SU-DHL-6 (cell line): ENCODE results near the gene WDR4.

Experiments
- H2AFZ ChIP-seq: fragments of 200-600 bp; sonication (generic); 2 replicates; pipeline ENCODE4 v1.6.1; 2014; ENCODE audit warnings: low read depth, mild to moderate bottlenecking, moderate library complexity, mixed read lengths, antibody characterized with exemption, low read length; ENCODE audit not compliant: severe bottlenecking
- H3F3A ChIP-seq: fragments of 200-600 bp; shearing (Covaris generic); 2 replicates; pipeline ENCODE4 v1.6.0; 2016; ENCODE audit warnings: antibody characterized with exemption, mild to moderate bottlenecking; ENCODE audit not compliant: insufficient read depth
- H3K27ac ChIP-seq: fragments of 200-600 bp; sonication (generic); 2 replicates; pipeline ENCODE4 v1.5.1; 2016; ENCODE audit warnings: low read depth, mild to moderate bottlenecking, low read length, moderate library complexity, mixed read lengths
- H3K27me3 ChIP-seq: fragments of 200-600 bp; sonication (generic), shearing (Covaris generic); 2 replicates; pipeline ENCODE4 v1.6.0; 2014; ENCODE audit warnings: mild to moderate bottlenecking, low read length
- H3K36me3 ChIP-seq: fragments of 200-600 bp; sonication (generic); 2 replicates; pipeline ENCODE4 v1.6.1; 2014; ENCODE audit warnings: mild to moderate bottlenecking, low read length, mixed read lengths
- H3K4me2 ChIP-seq: fragments of 300-600, 200-600 bp; shearing (Covaris generic), sonication (generic); 2 replicates; pipeline ENCODE4 v1.6.0; 2014; ENCODE audit warnings: low read length, low read depth, mild to moderate bottlenecking; ENCODE audit not compliant: poor library complexity, severe bottlenecking
- H3K4me3 ChIP-seq: fragments of 200-600 bp; sonication (generic); 2 replicates; pipeline ENCODE4 v1.5.1; 2014; ENCODE audit warnings: antibody characterized with exemption, low read length, mild to moderate bottlenecking, mixed read lengths; ENCODE audit not compliant: insufficient read depth, poor library complexity, severe bottlenecking
- H3K79me2 ChIP-seq: fragments of 200-600 bp; sonication (generic); 2 replicates; pipeline ENCODE4 v1.6.1; 2014; ENCODE audit warnings: mild to moderate bottlenecking, low read length, moderate library complexity; ENCODE audit not compliant: insufficient read depth
- H3K9ac ChIP-seq: fragments of 200-600 bp; sonication (generic); 2 replicates; pipeline ENCODE4 v1.7.0; 2014; ENCODE audit warnings: mild to moderate bottlenecking, low read length
- H3K9me2 ChIP-seq: fragments of 200-600 bp; sonication (generic); replicated peaks from 2 replicates; pipeline ENCODE4 v1.6.1; 2014; ENCODE audit warnings: low read length; ENCODE audit not compliant: insufficient read depth
- H3K9me3 ChIP-seq: fragments of 200-600 bp; sonication (generic); 2 replicates; pipeline ENCODE4 v1.6.1; 2014; ENCODE audit warnings: low read length, mixed read lengths; ENCODE audit not compliant: insufficient read depth
- H4K20me1 ChIP-seq: fragments of 200-600 bp; sonication (generic); 2 replicates; pipeline ENCODE4 v1.6.1; 2014; ENCODE audit warnings: low read depth, mild to moderate bottlenecking, antibody characterized with exemption, low read length, moderate library complexity, mixed read lengths
- EZH2phosphoT487 ChIP-seq: fragments of 200-600 bp; sonication (generic), shearing (Covaris generic); conservative IDR thresholded peaks from 2 replicates; pipeline ENCODE4 v1.6.1; 2018; ENCODE audit warnings: mild to moderate bottlenecking, antibody characterized with exemption, low read length, moderate library complexity, mixed read lengths
- TF ChIP-seq, protein P1 (sequence below): fragments of 200-600 bp; sonication (generic); IDR thresholded peaks from one replicate; pipeline ENCODE4 v1.5.1; 2017; ENCODE audit warnings: antibody characterized with exemption, mild to moderate bottlenecking, low read length, moderate library complexity; ENCODE audit not compliant: insufficient read depth, poor library complexity, severe bottlenecking

WDR4 gene

GRCh38 chr21:42820616-42821465, 58.5 kb downstream of the WDR4 start:
- Histone ChIP-seq H3K9ac (no peak overlapping the region), H3K9me3 (peaks cover 5% of the 10 kb centered on the region; the same call in 1 of the 2 replicates), H3K4me2 (no peak overlapping the region), H3K79me2 (no peaks in the 10 kb centered on the region), H3K9me2 (no peaks in the 10 kb centered on the region), H3K36me3 (no peaks in the 10 kb centered on the region), H3K4me3 (no peak overlapping the region), H2AFZ (no peak overlapping the region), H3F3A (no peaks in the 10 kb centered on the region), H4K20me1 (no peaks in the 10 kb centered on the region), H3K27me3 (no peaks in the 10 kb centered on the region), H3K27ac (no peak overlapping the region)
- TF ChIP-seq EZH2phosphoT487 = no peak
- TF ChIP-seq, protein P1, sequence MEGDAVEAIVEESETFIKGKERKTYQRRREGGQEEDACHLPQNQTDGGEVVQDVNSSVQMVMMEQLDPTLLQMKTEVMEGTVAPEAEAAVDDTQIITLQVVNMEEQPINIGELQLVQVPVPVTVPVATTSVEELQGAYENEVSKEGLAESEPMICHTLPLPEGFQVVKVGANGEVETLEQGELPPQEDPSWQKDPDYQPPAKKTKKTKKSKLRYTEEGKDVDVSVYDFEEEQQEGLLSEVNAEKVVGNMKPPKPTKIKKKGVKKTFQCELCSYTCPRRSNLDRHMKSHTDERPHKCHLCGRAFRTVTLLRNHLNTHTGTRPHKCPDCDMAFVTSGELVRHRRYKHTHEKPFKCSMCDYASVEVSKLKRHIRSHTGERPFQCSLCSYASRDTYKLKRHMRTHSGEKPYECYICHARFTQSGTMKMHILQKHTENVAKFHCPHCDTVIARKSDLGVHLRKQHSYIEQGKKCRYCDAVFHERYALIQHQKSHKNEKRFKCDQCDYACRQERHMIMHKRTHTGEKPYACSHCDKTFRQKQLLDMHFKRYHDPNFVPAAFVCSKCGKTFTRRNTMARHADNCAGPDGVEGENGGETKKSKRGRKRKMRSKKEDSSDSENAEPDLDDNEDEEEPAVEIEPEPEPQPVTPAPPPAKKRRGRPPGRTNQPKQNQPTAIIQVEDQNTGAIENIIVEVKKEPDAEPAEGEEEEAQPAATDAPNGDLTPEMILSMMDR = no peak

GRCh38 chr21:42819861-42820615, 59.3 kb downstream of the WDR4 start:
- no peaks in the 10 kb centered on the region for H3K79me2 ChIP-seq
- TF ChIP-seq EZH2phosphoT487 = no peak
- TF ChIP-seq, protein P1 = no peak
- H3K9me3 ChIP-seq = peaks cover 7% of the 10 kb centered on the region; the same call in 1 of the 2 replicates
- no peak overlapping the region for H3K27ac ChIP-seq
- H2AFZ ChIP-seq = no peak overlapping the region
- no peaks in the 10 kb centered on the region for H3F3A ChIP-seq
- H3K9me2 ChIP-seq = no peaks in the 10 kb centered on the region
- H3K4me2 ChIP-seq = no peak overlapping the region
- no peaks in the 10 kb centered on the region for H3K27me3 ChIP-seq
- H3K4me3 ChIP-seq = no peak overlapping the region
- H3K36me3 ChIP-seq = no peaks in the 10 kb centered on the region; the same call in 1 of the 2 replicates
- no peaks in the 10 kb centered on the region for H4K20me1 ChIP-seq
- no peak overlapping the region for H3K9ac ChIP-seq

DNA sequence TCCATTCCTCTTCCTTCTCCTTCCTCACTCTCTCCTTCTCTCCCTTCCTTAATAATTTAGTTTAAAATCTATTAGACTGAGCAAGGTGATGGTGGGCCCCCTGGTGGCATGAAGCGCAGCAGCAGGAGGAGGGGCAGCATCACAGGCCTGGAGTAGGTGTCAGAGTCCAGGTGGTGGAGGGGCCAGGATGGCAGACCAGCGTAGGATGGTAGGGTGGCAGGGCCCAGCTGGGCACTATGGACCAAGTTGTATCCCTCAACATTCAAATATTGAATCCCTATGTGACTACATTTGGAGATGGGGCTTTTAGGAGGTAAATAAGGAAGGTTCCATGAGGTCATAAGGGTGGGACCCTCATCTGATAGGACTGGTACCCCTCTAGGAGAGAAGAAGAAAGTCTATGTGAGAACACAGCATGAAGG, 61.0 kb downstream of the WDR4 start:
- Histone ChIP-seq H3K4me3 (no peak overlapping the region), H3F3A (no peaks in the 10 kb centered on the region), H3K9me2 (no peaks in the 10 kb centered on the region), H3K9me3 (peaks cover 9% of the 10 kb centered on the region; the same call in 1 of the 2 replicates), H2AFZ (no peak overlapping the region), H4K20me1 (no peaks in the 10 kb centered on the region), H3K79me2 (no peaks in the 10 kb centered on the region), H3K27ac (no peak overlapping the region), H3K4me2 (no peak overlapping the region), H3K36me3 (no peaks in the 10 kb centered on the region; the same call in 1 of the 2 replicates), H3K9ac (no peak overlapping the region), H3K27me3 (no peaks in the 10 kb centered on the region)
- no peak for TF ChIP-seq EZH2phosphoT487
- TF ChIP-seq, protein P1 = peak; percentile 89
